H9 (cell line): ENCODE measurements around the gene KCTD2. TPM values are rescaled to one million over a fixed set of nuclear protein-coding genes. Genes with fewer than 3 reads are reported as not detected.

ENCODE experiments used
- DNase-seq: peaks from one replicate; pipeline ENCODE4 v3.0.0-alpha.2; 2017
- H2AFZ ChIP-seq: one replicate; pipeline ENCODE4 v1.6.1; 2013; ENCODE audit warnings: mild to moderate bottlenecking, low read length, control low read depth, moderate library complexity
- H2AK5ac ChIP-seq: 2 replicates; pipeline ENCODE4 v1.6.1; 2013; ENCODE audit warnings: low read length, control low read depth, mixed read lengths; ENCODE audit not compliant: insufficient read length
- H2BK120ac ChIP-seq: one replicate; pipeline ENCODE4 v1.6.1; 2013; ENCODE audit warnings: low read depth, mild to moderate bottlenecking, low read length, control low read depth, inconsistent platforms; ENCODE audit not compliant: poor library complexity, severe bottlenecking
- H2BK12ac ChIP-seq: 2 replicates; pipeline ENCODE4 v1.6.1; 2013; ENCODE audit warnings: low read length, control low read depth, mixed read lengths, low read depth; ENCODE audit not compliant: insufficient read length
- H2BK15ac ChIP-seq: 2 replicates; pipeline ENCODE4 v1.6.1; 2013; ENCODE audit warnings: low read depth, low read length, control low read depth
- H2BK20ac ChIP-seq: one replicate; pipeline ENCODE4 v1.6.1; 2013; ENCODE audit warnings: low read depth, mild to moderate bottlenecking, low read length, control low read depth, inconsistent platforms; ENCODE audit not compliant: poor library complexity, severe bottlenecking
- H2BK5ac ChIP-seq: 2 replicates; pipeline ENCODE4 v1.6.1; 2013; ENCODE audit warnings: low read length, control low read depth, mixed read lengths; ENCODE audit not compliant: insufficient read length
- H3K14ac ChIP-seq: 2 replicates; pipeline ENCODE4 v1.6.1; 2013; ENCODE audit warnings: low read length, control low read depth; ENCODE audit not compliant: insufficient read depth
- H3K18ac ChIP-seq: 2 replicates; pipeline ENCODE4 v1.6.1; 2013; ENCODE audit warnings: low read depth, mild to moderate bottlenecking, mixed read lengths, low read length, control low read depth; ENCODE audit not compliant: insufficient read length
- H3K23ac ChIP-seq: 2 replicates; pipeline ENCODE4 v1.6.1; 2013; ENCODE audit warnings: low read length, control low read depth, mixed read lengths, low read depth; ENCODE audit not compliant: insufficient read length
- H3K23me2 ChIP-seq: 2 replicates; pipeline ENCODE4 v1.6.1; 2013; ENCODE audit warnings: low read depth, mild to moderate bottlenecking, mixed read lengths, low read length, control low read depth; ENCODE audit not compliant: insufficient read length, poor library complexity, severe bottlenecking
- H3K27ac ChIP-seq: 2 replicates; pipeline ENCODE4 v1.5.1; 2013; ENCODE audit warnings: low read length, control low read depth, mixed read lengths, low read depth; ENCODE audit not compliant: insufficient read length
- H3K27me3 ChIP-seq: 2 replicates; pipeline ENCODE4 v1.6.1; 2013; ENCODE audit warnings: low read length, control low read depth, inconsistent platforms; ENCODE audit not compliant: insufficient read depth
- H3K4ac ChIP-seq: 2 replicates; pipeline ENCODE4 v1.6.1; 2013; ENCODE audit warnings: low read depth, mild to moderate bottlenecking, control low read depth, inconsistent platforms, low read length, moderate library complexity
- H3K4me1 ChIP-seq: 2 replicates; pipeline ENCODE4 v1.6.1; 2013; ENCODE audit warnings: low read length, control low read depth, inconsistent platforms; ENCODE audit not compliant: insufficient read depth
- H3K4me2 ChIP-seq: 2 replicates; pipeline ENCODE4 v1.6.1; 2013; ENCODE audit warnings: low read length, control low read depth, mixed read lengths; ENCODE audit not compliant: insufficient read length, insufficient read depth
- H3K56ac ChIP-seq: 2 replicates; pipeline ENCODE4 v1.6.1; 2013; ENCODE audit warnings: low read depth, mild to moderate bottlenecking, mixed read lengths, low read length, control low read depth; ENCODE audit not compliant: insufficient read length
- H3K79me1 ChIP-seq: 2 replicates; pipeline ENCODE4 v1.6.1; 2013; ENCODE audit warnings: low read depth, mild to moderate bottlenecking, moderate library complexity, low read length, control low read depth, inconsistent platforms; ENCODE audit not compliant: insufficient read depth, poor library complexity, severe bottlenecking
- H3K79me2 ChIP-seq: 2 replicates; pipeline ENCODE4 v1.6.1; 2013; ENCODE audit warnings: low read length, control low read depth, inconsistent platforms; ENCODE audit not compliant: insufficient read depth
- H3K9ac ChIP-seq: 2 replicates; pipeline ENCODE4 v1.6.1; 2013; ENCODE audit warnings: low read length, control low read depth, mixed read lengths; ENCODE audit not compliant: insufficient read length; ENCODE audit errors: extremely low read depth
- H3K9me3 ChIP-seq: one replicate; pipeline ENCODE4 v1.6.1; 2013; ENCODE audit warnings: low read depth, low read length, inconsistent platforms; ENCODE audit not compliant: control insufficient read depth
- H3T11ph ChIP-seq: one replicate; pipeline ENCODE4 v1.6.1; 2013; ENCODE audit warnings: mild to moderate bottlenecking, low read length, control low read depth, inconsistent platforms
- H4K20me1 ChIP-seq: one replicate; pipeline ENCODE4 v1.6.1; 2013; ENCODE audit not compliant: control insufficient read depth, insufficient read length, insufficient read depth
- H4K5ac ChIP-seq: 2 replicates; pipeline ENCODE4 v1.6.1; 2013; ENCODE audit warnings: low read depth, mild to moderate bottlenecking, mixed read lengths, low read length, control low read depth; ENCODE audit not compliant: insufficient read length
- H4K8ac ChIP-seq: replicated peaks from 2 replicates; pipeline ENCODE4 v1.6.1; 2013; ENCODE audit warnings: low read length, control low read depth, mixed read lengths, low read depth; ENCODE audit not compliant: insufficient read length
- H4K91ac ChIP-seq: 2 replicates; pipeline ENCODE4 v1.6.1; 2013; ENCODE audit warnings: low read depth, mild to moderate bottlenecking, moderate library complexity, mixed read lengths, low read length, control low read depth; ENCODE audit not compliant: insufficient read length
- H3K27ac Mint-ChIP-seq, 3 experiments: 2 replicates in 2 of 3; 3 replicates in 1 of 3; pipeline ENCODE4 v1.8.0; 2020 to 2021; ENCODE audit warnings: mixed read lengths in 3 of 3, mild to moderate bottlenecking in 1 of 3, moderate library complexity in 1 of 3
- H3K27me3 Mint-ChIP-seq: 2 replicates; pipeline ENCODE4 v1.8.0; 2021; ENCODE audit warnings: low read depth, mild to moderate bottlenecking, moderate library complexity, mixed read lengths
- H3K36me3 Mint-ChIP-seq, 3 experiments: 2 replicates in 2 of 3; 3 replicates in 1 of 3; pipeline ENCODE4 v1.8.0; 2020 to 2021; ENCODE audit warnings: low read depth in 3 of 3, mixed read lengths in 3 of 3; ENCODE audit not compliant: insufficient read depth in 1 of 3
- H3K4me1 Mint-ChIP-seq, 2 experiments: 2 replicates each; pipeline ENCODE4 v1.8.0; 2020; ENCODE audit warnings: mixed read lengths in 2 of 2
- H3K4me3 Mint-ChIP-seq, 2 experiments: 2 replicates in 1 of 2; 3 replicates in 1 of 2; pipeline ENCODE4 v1.8.0; 2020 to 2021; ENCODE audit warnings: mild to moderate bottlenecking in 2 of 2, mixed read lengths in 2 of 2, moderate library complexity in 1 of 2
- H3K9me3 Mint-ChIP-seq, 2 experiments: 2 replicates in 1 of 2; 3 replicates in 1 of 2; pipeline ENCODE4 v1.8.0; 2020; ENCODE audit warnings: mild to moderate bottlenecking in 2 of 2, mixed read lengths in 2 of 2, moderate library complexity in 1 of 2
- CTCF ChIP-seq: fragments of 200-600 bp; sonication (generic); conservative IDR thresholded peaks from 3 replicates; pipeline ENCODE4 v1.8.0; 2021; ENCODE audit warnings: antibody characterized with exemption, mild to moderate bottlenecking
- WGBS: extraction: QIAGEN DNeasy Blood & Tissue Kit; methylation state at CpG from one replicate; pipeline ENCODE4 v1.1.7; 2013; ENCODE audit warnings: missing lambda C conversion rate, low lambda C conversion rate, mixed read lengths; ENCODE audit not compliant: insufficient read length; ENCODE audit errors: extremely low coverage; 5-methylcytosine and 5-hydroxymethylcytosine counted together
- total RNA-seq: library from RNA; stranded (reverse); gene quantifications from 2 replicates; pipeline ENCODE4 v1.2.1, GENCODE V29; 2021

KCTD2 gene
- total RNA-seq, 1 experiment from 2014 or later = 40.1 TPM

- 0 out of 7 replicates have a peak overlapping the region, but pooled peaks of 1 of the 3 experiments have one; percentile 79 for H3K27ac Mint-ChIP-seq
- no peak overlapping the region for H3K4me3 Mint-ChIP-seq
- Histone ChIP-seq H2AK5ac (no peak overlapping the region), H3K9ac (no peak overlapping the region), H3K79me2 (no peaks in the 10 kb centered on the region; the same call in 1 of the 2 replicates), H4K91ac (no peak overlapping the region), H2AFZ (no peak overlapping the region), H3T11ph (no peak overlapping the region), H3K27me3 (no peaks in the 10 kb centered on the region), H3K56ac (no peak overlapping the region), H3K4me2 (no peak overlapping the region), H3K4me1 (no peaks in the 10 kb centered on the region), H3K4ac (no peak overlapping the region), H3K9me3 (no peaks in the 10 kb centered on the region), H4K8ac (no peak overlapping the region), H4K20me1 (no peaks in the 10 kb centered on the region), H2BK12ac (no peak overlapping the region), H3K18ac (no peak overlapping the region), H3K27ac (no peak overlapping the region), H2BK5ac (no peak overlapping the region), H3K79me1 (no peaks in the 10 kb centered on the region), H3K23ac (no peak overlapping the region), H4K5ac (no peak overlapping the region), H3K14ac (no peak overlapping the region), H2BK15ac (no peak overlapping the region), H2BK20ac (no peak overlapping the region), H2BK120ac (no peak overlapping the region), H3K23me2 (no peaks in the 10 kb centered on the region)
- H3K27me3 Mint-ChIP-seq = no peaks in the 10 kb centered on the region; the same call in none of the 2 replicates
- no CpG with 5 or more reads among the region's 8 CpGs for WGBS
- DNase-seq = no peak
- TF ChIP-seq CTCF = no peak
- H3K4me1 Mint-ChIP-seq = peaks cover 0 to 4% of the 10 kb centered on the region in 2 experiments; a peak in 1 of 4 replicates
- H3K36me3 Mint-ChIP-seq = peaks cover 35 to 71% (median 65%) of the 10 kb centered on the region in 3 experiments
- no peaks in the 10 kb centered on the region for H3K9me3 Mint-ChIP-seq
These were observed 14.6 kb downstream of the KCTD2 start for GRCh38 chr17:75061618-75062017.
